ENCODE measurements around the gene CARMIL3. TPM values are rescaled to one million over a fixed set of nuclear protein-coding genes. Genes with fewer than 3 reads are reported as not detected.
A peak's percentile ranks its signal among the peaks of the same experiment; 100 is the strongest.

CARMIL3 gene
- total and polyA plus RNA-seq, 3 experiments from 2014 or later, result 0.14 to 1.5 (median 1.2) TPM

- peaks cover 0 to 4% (median 0%) of the 10 kb centered on the region in 3 donors for H3K36me3 Mint-ChIP-seq
- no peak for DNase-seq
- peak overlapping the region in 1 of 8 donors; percentile 34 for H3K27ac Mint-ChIP-seq
- Histone ChIP-seq H3K4me1 (ENCODE audit: insufficient read depth, low read length) (peaks cover 9% of the 10 kb centered on the region), H3K27ac (ENCODE audit: low read depth, low read length) (no peak overlapping the region), H3K36me3 (ENCODE audit: insufficient read depth, low read length) (no peaks in the 10 kb centered on the region), H3K4me3 (ENCODE audit: low read length) (no peak overlapping the region), H3K27me3 (ENCODE audit: insufficient read depth, low read length, poor library complexity, severe bottlenecking) (no peaks in the 10 kb centered on the region), H3K9me3 (ENCODE audit: low read length) (no peaks in the 10 kb centered on the region)
- POLR2A ChIA-PET, result interaction anchor here (1.5 kb wide), 1 partner anchor 26 kb away, joined by 3 read pairs; no protein-coding TSS in a partner anchor
- H3K27me3 Mint-ChIP-seq, result peaks cover 0 to 2% of the 10 kb centered on the region in 2 donors
- no peaks in the 10 kb centered on the region for H3K9me3 Mint-ChIP-seq
- peak overlapping the region in 5 of 7 donors; percentile 59 to 93 (median 88) for H3K4me3 Mint-ChIP-seq
- H3K4me1 Mint-ChIP-seq, result peaks cover 15 to 18% (median 16%) of the 10 kb centered on the region in 3 donors
- CTCF ChIA-PET, result interaction anchor here (0.8 to 8.6 kb wide), 10 partner anchors 12 to 99 kb away, joined by 3 to 76 read pairs (median 6); partner anchors contain the start of genes CARMIL3, DCAF11, IRF9 and NRL
Measured at GRCh38 chr14:24079491-24080141, 27.8 kb downstream of the CARMIL3 start.

GRCh38 chr14:24080142-24080530 lies 28.3 kb downstream of the CARMIL3 start:
- peak overlapping the region; percentile 85 to 93 (median 88) for H3K4me3 Mint-ChIP-seq
- H3K4me3 ChIP-seq (ENCODE audit: low read length), result no peak overlapping the region

GRCh38 chr14:24080888-24081738 lies 29.3 kb downstream of the CARMIL3 start:
- DNase-seq, result peak; percentile 36 to 80 (median 64)
- Mint-ChIP-seq H3K27me3 (peaks cover 0 to 2% of the 10 kb centered on the region in 2 donors), H3K36me3 (peaks cover 0 to 4% (median 0%) of the 10 kb centered on the region in 3 donors), H3K4me3 (peak overlapping the region; percentile 85 to 93 (median 88)), H3K9me3 (no peaks in the 10 kb centered on the region), H3K4me1 (peaks cover 15 to 18% (median 16%) of the 10 kb centered on the region in 3 donors), H3K27ac (peak overlapping the region; percentile 53 to 92 (median 82))
- peak overlapping the region; percentile 61 for H3K27ac ChIP-seq (ENCODE audit: low read depth, low read length)
- H3K27me3 ChIP-seq (ENCODE audit: insufficient read depth, low read length, poor library complexity, severe bottlenecking), result no peaks in the 10 kb centered on the region
- peak overlapping the region; percentile 62 for H3K4me3 ChIP-seq (ENCODE audit: low read length)
- ChIA-PET CTCF (interaction anchor here (0.8 to 8.6 kb wide), 18 partner anchors 9 to 760 kb away, joined by 3 to 76 read pairs (median 4); partner anchors contain the start of genes CARMIL3, DCAF11, IRF9 and NRL), POLR2A (interaction anchor here (0.7 to 2.7 kb wide), 12 partner anchors 9 to 132 kb away, joined by 3 to 28 read pairs (median 4); partner anchors contain the start of genes CARMIL3, CHMP4A, DCAF11 and NRL)
- peaks cover 9% of the 10 kb centered on the region for H3K4me1 ChIP-seq (ENCODE audit: insufficient read depth, low read length)
- H3K9me3 ChIP-seq (ENCODE audit: low read length), result no peaks in the 10 kb centered on the region
- no peaks in the 10 kb centered on the region for H3K36me3 ChIP-seq (ENCODE audit: insufficient read depth, low read length)

More at GRCh38 chr14:24080142-24080530, 28.3 kb downstream of the CARMIL3 start:
- H3K36me3 Mint-ChIP-seq, result peaks cover 0 to 4% (median 0%) of the 10 kb centered on the region in 3 donors
- Histone ChIP-seq H3K9me3 (ENCODE audit: low read length) (no peaks in the 10 kb centered on the region), H3K4me1 (ENCODE audit: insufficient read depth, low read length) (peaks cover 9% of the 10 kb centered on the region), H3K36me3 (ENCODE audit: insufficient read depth, low read length) (no peaks in the 10 kb centered on the region), H3K27ac (ENCODE audit: low read depth, low read length) (no peak overlapping the region), H3K27me3 (ENCODE audit: insufficient read depth, low read length, poor library complexity, severe bottlenecking) (no peaks in the 10 kb centered on the region)
- no peaks in the 10 kb centered on the region for H3K9me3 Mint-ChIP-seq
- H3K4me1 Mint-ChIP-seq, result peaks cover 15 to 18% (median 16%) of the 10 kb centered on the region in 3 donors
- DNase-seq, result no peak
- peaks cover 0 to 2% of the 10 kb centered on the region in 2 donors for H3K27me3 Mint-ChIP-seq
- ChIA-PET POLR2A (interaction anchor here (0.7 to 2.7 kb wide), 7 partner anchors 12 to 133 kb away, joined by 3 to 28 read pairs (median 4); partner anchors contain the start of genes CHMP4A, DCAF11, NRL and PCK2), CTCF (interaction anchor here (0.8 to 8.6 kb wide), 13 partner anchors 8 to 286 kb away, joined by 3 to 76 read pairs (median 4); partner anchors contain the start of genes CARMIL3, DCAF11, IRF9 and NRL)
- peak overlapping the region in 5 of 8 donors; percentile 24 to 92 (median 78) for H3K27ac Mint-ChIP-seq

- Histone ChIP-seq H3K9me3 (ENCODE audit: low read length) (no peaks in the 10 kb centered on the region), H3K4me1 (ENCODE audit: insufficient read depth, low read length) (peaks cover 9% of the 10 kb centered on the region), H3K27ac (ENCODE audit: low read depth, low read length) (peak overlapping the region; percentile 61), H3K27me3 (ENCODE audit: insufficient read depth, low read length, poor library complexity, severe bottlenecking) (no peaks in the 10 kb centered on the region), H3K36me3 (ENCODE audit: insufficient read depth, low read length) (no peaks in the 10 kb centered on the region), H3K4me3 (ENCODE audit: low read length) (peak overlapping the region; percentile 62)
- H3K27ac Mint-ChIP-seq, result peak overlapping the region; percentile 57 to 92 (median 76)
- CTCF ChIA-PET, result interaction anchor here (1.1 to 8.6 kb wide), 9 partner anchors 10 to 761 kb away, joined by 3 to 76 read pairs (median 5); partner anchors contain the start of genes DCAF11, IRF9, NRL and PABPN1
- peaks cover 0 to 2% of the 10 kb centered on the region in 2 donors for H3K27me3 Mint-ChIP-seq
- H3K4me3 Mint-ChIP-seq, result peak overlapping the region; percentile 81 to 93 (median 85)
- peaks cover 15 to 18% (median 16%) of the 10 kb centered on the region in 3 donors for H3K4me1 Mint-ChIP-seq
- no peaks in the 10 kb centered on the region for H3K9me3 Mint-ChIP-seq
- peaks cover 0 to 4% (median 0%) of the 10 kb centered on the region in 3 donors for H3K36me3 Mint-ChIP-seq
- POLR2A ChIA-PET, result interaction anchor here (1.2 to 2.7 kb wide), 8 partner anchors 8 to 65 kb away, joined by 4 to 28 read pairs (median 5); partner anchors contain the start of genes CARMIL3, DCAF11, NRL and PCK2
- DNase-seq, result no peak
Measured at GRCh38 chr14:24081739-24082211, 30.0 kb downstream of the CARMIL3 start.

- ChIA-PET POLR2A (interaction anchor here (0.5 to 2.7 kb wide), 2 partner anchors 32 to 129 kb away, joined by 3 to 28 read pairs; partner anchors contain the start of genes DCAF11 and NRL), CTCF (interaction anchor here (0.8 to 8.6 kb wide), 6 partner anchors 9 to 69 kb away, joined by 3 to 76 read pairs (median 22); partner anchors contain the start of genes DCAF11, NRL, PCK2 and PSME1)
- Mint-ChIP-seq H3K4me3 (peak overlapping the region; percentile 81 to 93 (median 85)), H3K4me1 (peaks cover 15 to 18% (median 16%) of the 10 kb centered on the region in 3 donors), H3K9me3 (no peaks in the 10 kb centered on the region), H3K36me3 (peaks cover 0 to 4% (median 0%) of the 10 kb centered on the region in 3 donors), H3K27me3 (peaks cover 0 to 2% of the 10 kb centered on the region in 2 donors), H3K27ac (peak overlapping the region; percentile 57 to 92 (median 84))
- Histone ChIP-seq H3K4me1 (ENCODE audit: insufficient read depth, low read length) (peaks cover 9% of the 10 kb centered on the region), H3K4me3 (ENCODE audit: low read length) (no peak overlapping the region), H3K36me3 (ENCODE audit: insufficient read depth, low read length) (no peaks in the 10 kb centered on the region), H3K9me3 (ENCODE audit: low read length) (no peaks in the 10 kb centered on the region), H3K27me3 (ENCODE audit: insufficient read depth, low read length, poor library complexity, severe bottlenecking) (no peaks in the 10 kb centered on the region), H3K27ac (ENCODE audit: low read depth, low read length) (no peak overlapping the region)
- DNase-seq, result no peak
Measured at GRCh38 chr14:24082411-24083080, 30.7 kb downstream of the CARMIL3 start.

GRCh38 chr14:24083462-24083861 lies 31.7 kb downstream of the CARMIL3 start:
- Mint-ChIP-seq H3K9me3 (no peaks in the 10 kb centered on the region), H3K4me1 (peaks cover 15 to 18% (median 16%) of the 10 kb centered on the region in 3 donors), H3K36me3 (peaks cover 0 to 4% (median 0%) of the 10 kb centered on the region in 3 donors), H3K4me3 (peak overlapping the region in 1 of 7 donors; percentile 61), H3K27me3 (no peaks in the 10 kb centered on the region), H3K27ac (peak overlapping the region in 5 of 8 donors; percentile 43 to 85 (median 67))
- DNase-seq, result no peak
- no peaks in the 10 kb centered on the region for H3K27me3 ChIP-seq (ENCODE audit: insufficient read depth, low read length, poor library complexity, severe bottlenecking)
- peaks cover 9% of the 10 kb centered on the region for H3K4me1 ChIP-seq (ENCODE audit: insufficient read depth, low read length)
- H3K9me3 ChIP-seq (ENCODE audit: low read length), result no peaks in the 10 kb centered on the region
- CTCF ChIA-PET, result interaction anchor here (4.4 to 8.6 kb wide), 3 partner anchors 8 to 26 kb away, joined by 36 to 76 read pairs (median 67); partner anchors contain the start of gene PCK2
- H3K4me3 ChIP-seq (ENCODE audit: low read length), result no peak overlapping the region
- POLR2A ChIA-PET, result no interaction called here
- H3K36me3 ChIP-seq (ENCODE audit: insufficient read depth, low read length), result no peaks in the 10 kb centered on the region
- no peak overlapping the region for H3K27ac ChIP-seq (ENCODE audit: low read depth, low read length)

Measured in CD8-positive, alpha-beta memory T cell (primary cell).